Smooth muscle cell (in vitro differentiated cells): ENCODE data around the gene CBFA2T3. TPM values are rescaled to one million over a fixed set of nuclear protein-coding genes. Genes with fewer than 3 reads are reported as not detected.

Source experiments
- DNase-seq: peaks from one replicate; lab custom pipeline; 2025; ENCODE audit not compliant: unreplicated experiment; lab: John Stamatoyannopoulos, UW
- H2AFZ ChIP-seq: fragments of 200-600 bp; sonication (generic); 2 replicates; pipeline ENCODE4 v1.6.0; 2016; ENCODE audit warnings: antibody characterized with exemption, low read depth, mild to moderate bottlenecking
- H3F3A ChIP-seq: fragments of 200-600 bp; sonication (generic); 2 replicates; pipeline ENCODE4 v1.6.0; 2017; ENCODE audit warnings: antibody characterized with exemption, low read depth
- H3K27ac ChIP-seq: fragments of 200-600 bp; sonication (generic); 2 replicates; pipeline ENCODE4 v1.5.1; 2016; ENCODE audit warnings: low read depth, mild to moderate bottlenecking
- H3K27me3 ChIP-seq: fragments of 200-600 bp; sonication (generic); 2 replicates; pipeline ENCODE4 v1.6.1; 2016; ENCODE audit warnings: low read depth, mild to moderate bottlenecking
- H3K36me3 ChIP-seq: fragments of 200-600 bp; sonication (generic); 2 replicates; pipeline ENCODE4 v1.5.1; 2016; ENCODE audit warnings: low read depth
- H3K4me1 ChIP-seq: fragments of 200-600 bp; sonication (generic); 2 replicates; pipeline ENCODE4 v1.5.1; 2016; ENCODE audit warnings: low read depth
- H3K4me2 ChIP-seq: fragments of 200-600 bp; sonication (generic); 2 replicates; pipeline ENCODE4 v1.6.0; 2016; ENCODE audit warnings: mild to moderate bottlenecking
- H3K4me3 ChIP-seq: fragments of 200-600 bp; sonication (generic); 2 replicates; pipeline ENCODE4 v1.5.1; 2016; ENCODE audit warnings: mild to moderate bottlenecking
- H3K79me2 ChIP-seq: fragments of 200-600 bp; sonication (generic); 2 replicates; pipeline ENCODE4 v1.6.0; 2016; ENCODE audit warnings: low read depth, mild to moderate bottlenecking
- H3K9ac ChIP-seq: fragments of 200-600 bp; sonication (generic); 2 replicates; pipeline ENCODE4 v1.6.0; 2016; ENCODE audit warnings: low read depth
- H3K9me3 ChIP-seq: fragments of 200-600 bp; sonication (generic); replicated peaks from 2 replicates; pipeline ENCODE4 v1.5.1; 2016; ENCODE audit warnings: low read depth
- H4K20me1 ChIP-seq: fragments of 200-600 bp; sonication (generic); 2 replicates; pipeline ENCODE4 v1.6.0; 2016; ENCODE audit warnings: low read depth
- WGBS: methylation state at CpG from one replicate; pipeline ENCODE4 v1.1.7; 2016; ENCODE audit warnings: low lambda C conversion rate; 5-methylcytosine and 5-hydroxymethylcytosine counted together
- polyA plus RNA-seq: library from polyadenylated mRNA; unstranded; fragments of >200 nt; fragmentation: Nextera tagmentation; extraction: Ambion mirVana; gene quantifications from 2 replicates; pipeline ENCODE4 v1.2.1, GENCODE V29; 2016
- total RNA-seq: library from RNA; depleted of rRNA; stranded (reverse); fragments of >200 nt; gene quantifications from 2 replicates; pipeline ENCODE4 v1.2.3, GENCODE V29; 2014
- TF ChIP-seq, protein P1 (sequence below): fragments of 200-600 bp; sonication (generic); IDR thresholded peaks from 2 replicates; pipeline ENCODE4 v1.5.1; 2017; ENCODE audit warnings: borderline replicate concordance, mild to moderate bottlenecking, antibody characterized with exemption; ENCODE audit not compliant: insufficient read depth, poor library complexity, severe bottlenecking

The CBFA2T3 gene
- total and polyA plus RNA-seq, 2 experiments from 2014 or later = 0.25 TPM; not detected in 1

GRCh38 chr16:88922826-88923410, 54.1 kb downstream of the CBFA2T3 start:
- TF ChIP-seq, protein P1, sequence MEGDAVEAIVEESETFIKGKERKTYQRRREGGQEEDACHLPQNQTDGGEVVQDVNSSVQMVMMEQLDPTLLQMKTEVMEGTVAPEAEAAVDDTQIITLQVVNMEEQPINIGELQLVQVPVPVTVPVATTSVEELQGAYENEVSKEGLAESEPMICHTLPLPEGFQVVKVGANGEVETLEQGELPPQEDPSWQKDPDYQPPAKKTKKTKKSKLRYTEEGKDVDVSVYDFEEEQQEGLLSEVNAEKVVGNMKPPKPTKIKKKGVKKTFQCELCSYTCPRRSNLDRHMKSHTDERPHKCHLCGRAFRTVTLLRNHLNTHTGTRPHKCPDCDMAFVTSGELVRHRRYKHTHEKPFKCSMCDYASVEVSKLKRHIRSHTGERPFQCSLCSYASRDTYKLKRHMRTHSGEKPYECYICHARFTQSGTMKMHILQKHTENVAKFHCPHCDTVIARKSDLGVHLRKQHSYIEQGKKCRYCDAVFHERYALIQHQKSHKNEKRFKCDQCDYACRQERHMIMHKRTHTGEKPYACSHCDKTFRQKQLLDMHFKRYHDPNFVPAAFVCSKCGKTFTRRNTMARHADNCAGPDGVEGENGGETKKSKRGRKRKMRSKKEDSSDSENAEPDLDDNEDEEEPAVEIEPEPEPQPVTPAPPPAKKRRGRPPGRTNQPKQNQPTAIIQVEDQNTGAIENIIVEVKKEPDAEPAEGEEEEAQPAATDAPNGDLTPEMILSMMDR = no peak
- H3K9ac ChIP-seq = no peak overlapping the region
- H3K4me3 ChIP-seq = no peak overlapping the region
- no peaks in the 10 kb centered on the region for H4K20me1 ChIP-seq
- H3K79me2 ChIP-seq = no peaks in the 10 kb centered on the region
- no peak overlapping the region for H3K27ac ChIP-seq
- 90% methylated on average over 22 of the region's 22 CpGs for WGBS
- no peak for DNase-seq
- H3K4me2 ChIP-seq = no peak overlapping the region
- no peak overlapping the region for H2AFZ ChIP-seq
- no peaks in the 10 kb centered on the region for H3K27me3 ChIP-seq
- no peaks in the 10 kb centered on the region for H3K36me3 ChIP-seq
- no peaks in the 10 kb centered on the region for H3F3A ChIP-seq
- peaks cover 15% of the 10 kb centered on the region for H3K4me1 ChIP-seq
- H3K9me3 ChIP-seq = no peaks in the 10 kb centered on the region

DNA sequence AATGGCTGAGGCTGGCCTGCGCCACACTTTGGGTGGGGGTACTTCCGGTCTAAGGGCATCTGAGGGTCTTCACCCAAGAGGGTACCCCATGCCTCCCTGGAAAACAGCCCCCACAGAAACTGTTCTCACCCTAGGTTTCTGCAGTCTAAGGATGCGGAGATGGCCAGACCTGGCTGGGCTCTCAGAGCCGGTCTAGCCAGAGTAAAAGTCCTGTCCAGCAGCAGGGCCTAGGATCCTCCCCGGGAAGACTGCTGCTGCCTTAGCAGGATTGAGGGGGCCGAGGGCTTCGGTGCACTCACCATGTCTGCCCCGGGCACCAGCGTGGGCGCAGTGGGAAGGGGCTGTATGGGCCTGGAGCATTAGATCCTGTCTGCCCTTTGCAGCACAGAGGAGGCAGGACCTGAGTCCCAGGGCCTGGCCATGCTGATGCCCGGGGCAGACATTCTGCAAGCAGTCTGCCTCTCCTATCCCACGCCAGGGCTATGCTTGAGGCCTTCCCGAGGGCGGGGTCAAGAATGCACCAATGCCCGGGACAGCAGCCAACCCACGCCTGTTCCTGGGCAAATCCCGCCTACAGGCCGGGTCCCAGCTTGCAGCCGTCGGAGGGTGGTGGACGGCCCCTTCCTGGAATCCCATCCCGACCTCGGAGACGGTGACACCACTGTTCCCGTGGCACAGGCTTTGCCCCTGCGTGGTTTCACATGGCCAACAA, 54.7 kb downstream of the CBFA2T3 start:
- Histone ChIP-seq H3F3A (no peaks in the 10 kb centered on the region), H3K4me1 (peaks cover 15% of the 10 kb centered on the region), H3K4me3 (no peak overlapping the region), H3K4me2 (no peak overlapping the region), H4K20me1 (no peaks in the 10 kb centered on the region), H3K9ac (no peak overlapping the region), H3K79me2 (no peaks in the 10 kb centered on the region), H3K36me3 (no peaks in the 10 kb centered on the region), H3K27me3 (no peaks in the 10 kb centered on the region), H3K27ac (no peak overlapping the region), H2AFZ (no peak overlapping the region), H3K9me3 (no peaks in the 10 kb centered on the region)
- TF ChIP-seq, protein P1 = no peak
- WGBS = 79% methylated on average over 25 of the region's 26 CpGs
- DNase-seq = no peak

DNA sequence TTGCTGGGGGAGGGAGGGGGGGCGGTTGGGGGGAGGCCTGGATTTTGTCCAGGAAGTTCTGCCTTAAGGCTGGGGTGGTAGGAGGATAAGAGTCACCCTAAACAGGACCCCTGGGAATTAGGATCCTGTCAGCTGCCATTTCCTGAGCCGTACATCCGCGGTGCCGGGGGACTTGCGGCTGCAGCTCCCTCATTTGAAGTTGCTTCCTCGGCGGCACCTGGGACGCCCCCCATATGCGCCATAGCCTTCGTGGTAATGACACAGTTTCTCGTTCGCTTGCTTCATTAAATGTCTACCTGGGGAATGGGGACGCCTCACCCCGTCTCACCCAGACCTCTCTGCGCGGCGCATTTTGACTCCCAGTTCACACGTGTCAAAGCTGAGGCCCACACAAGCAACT, 55.4 kb downstream of the CBFA2T3 start:
- no peaks in the 10 kb centered on the region for H3K36me3 ChIP-seq
- no peak overlapping the region for H3K9ac ChIP-seq
- no peaks in the 10 kb centered on the region for H3K27me3 ChIP-seq
- H3K9me3 ChIP-seq = no peaks in the 10 kb centered on the region
- H3K4me3 ChIP-seq = no peak overlapping the region
- TF ChIP-seq, protein P1 = no peak
- H4K20me1 ChIP-seq = no peaks in the 10 kb centered on the region
- WGBS = 93% methylated on average over 18 of the region's 19 CpGs
- no peaks in the 10 kb centered on the region for H3F3A ChIP-seq
- H3K27ac ChIP-seq = no peak overlapping the region
- DNase-seq = no peak
- no peak overlapping the region for H3K4me2 ChIP-seq
- peaks cover 14% of the 10 kb centered on the region for H3K4me1 ChIP-seq
- no peaks in the 10 kb centered on the region for H3K79me2 ChIP-seq
- H2AFZ ChIP-seq = no peak overlapping the region
